GM04504 (cell line): ENCODE measurements around the gene DOCK9.

Experiments used
- DNase-seq: peaks from one replicate; pipeline ENCODE4 v3.0.0-alpha.2; 2012; ENCODE audit warnings: low read depth

DOCK9 gene

DNA sequence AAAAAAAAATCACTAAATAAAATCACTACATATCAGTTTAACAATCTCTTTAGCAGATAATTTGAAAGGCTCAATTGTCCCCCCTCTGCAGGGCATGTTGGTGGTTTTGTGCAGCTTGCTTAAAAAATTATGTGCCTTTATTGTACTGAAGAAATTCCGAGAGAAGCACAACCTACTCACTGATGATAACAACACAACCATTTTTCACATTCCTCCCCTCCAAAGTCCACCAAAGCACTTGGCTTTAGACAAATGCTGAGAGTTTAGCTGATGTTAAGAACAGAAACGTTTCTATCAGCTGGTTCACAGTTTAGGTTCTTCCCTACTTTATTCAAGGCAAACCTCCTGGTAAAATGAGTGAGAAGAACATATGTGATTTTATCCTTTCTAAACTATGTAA is 923 bp downstream of the DOCK9 start:
- no peak for DNase-seq

DNA sequence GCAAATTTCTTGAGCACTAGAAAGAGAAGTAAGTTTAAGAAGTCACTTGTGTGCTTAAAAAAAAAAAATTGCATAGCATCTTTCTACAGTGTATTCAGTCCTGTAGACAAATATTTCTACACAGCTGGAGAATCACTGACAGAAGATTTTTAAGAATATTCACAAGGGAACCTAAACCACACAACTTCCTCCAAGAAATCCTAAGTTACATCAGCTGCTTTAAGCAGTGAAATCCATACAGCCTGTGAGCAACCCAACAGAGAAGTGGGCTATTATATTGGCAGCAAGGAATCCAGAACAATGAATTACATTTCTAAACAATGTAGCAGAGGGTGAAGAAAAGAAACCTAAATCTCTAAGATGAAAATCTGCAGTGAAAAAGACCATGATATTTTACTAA is 1.5 kb downstream of the DOCK9 start:
- peak; percentile 21 for DNase-seq

DNA sequence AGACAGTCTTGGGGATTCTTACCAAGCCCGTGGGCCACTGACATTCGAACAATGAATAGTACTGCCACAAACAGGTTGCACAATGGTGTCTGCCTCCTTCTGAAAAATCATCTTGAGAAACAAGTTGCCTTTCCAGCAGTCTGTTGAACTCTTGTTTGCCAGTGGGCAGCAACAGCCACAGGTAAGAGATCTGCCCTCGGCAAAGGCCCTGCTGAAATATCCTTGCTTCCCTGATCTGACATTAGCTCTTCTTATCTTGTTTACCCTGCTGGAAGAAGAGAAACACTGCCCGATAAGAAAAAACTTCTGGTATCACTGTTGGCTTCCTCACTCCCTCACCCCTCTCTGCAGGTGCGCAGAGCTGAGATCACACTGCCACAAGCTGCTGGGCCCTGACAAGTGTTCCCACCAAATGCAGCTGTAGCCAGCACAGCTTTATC is 2.0 kb downstream of the DOCK9 start:
- no peak for DNase-seq

GRCh38 chr13:98974053-98974452 is 3.8 kb downstream of the DOCK9 start:
- DNase-seq, result no peak

DNA sequence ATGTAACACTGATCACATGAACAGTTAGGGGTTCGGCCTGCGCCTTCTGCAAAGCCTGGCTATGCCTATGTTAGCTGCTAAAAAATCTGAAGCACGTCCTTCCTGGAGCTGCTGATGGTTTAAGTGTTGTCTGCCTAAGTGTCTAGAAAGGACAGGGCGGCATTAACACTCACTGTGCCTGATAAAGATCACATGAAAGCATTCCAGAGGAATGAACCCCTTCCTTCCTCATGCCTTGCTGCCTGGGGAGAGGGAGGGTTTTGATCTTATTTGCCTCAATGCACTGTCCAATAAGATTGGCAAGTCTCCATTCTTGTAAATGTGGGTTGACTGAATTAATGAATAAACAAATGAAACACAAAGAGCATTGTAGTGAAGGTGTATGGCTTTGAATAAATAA is 5.2 kb downstream of the DOCK9 start:
- DNase-seq, result peak; percentile 15

- DNase-seq, result no peak
Observed at GRCh38 chr13:98972059-98972458, 5.8 kb downstream of the DOCK9 start.

GRCh38 chr13:98970330-98970729 is 7.5 kb downstream of the DOCK9 start:
- no peak for DNase-seq

- no peak for DNase-seq
Observed at GRCh38 chr13:98967491-98967890, 10.4 kb downstream of the DOCK9 start.

DNA sequence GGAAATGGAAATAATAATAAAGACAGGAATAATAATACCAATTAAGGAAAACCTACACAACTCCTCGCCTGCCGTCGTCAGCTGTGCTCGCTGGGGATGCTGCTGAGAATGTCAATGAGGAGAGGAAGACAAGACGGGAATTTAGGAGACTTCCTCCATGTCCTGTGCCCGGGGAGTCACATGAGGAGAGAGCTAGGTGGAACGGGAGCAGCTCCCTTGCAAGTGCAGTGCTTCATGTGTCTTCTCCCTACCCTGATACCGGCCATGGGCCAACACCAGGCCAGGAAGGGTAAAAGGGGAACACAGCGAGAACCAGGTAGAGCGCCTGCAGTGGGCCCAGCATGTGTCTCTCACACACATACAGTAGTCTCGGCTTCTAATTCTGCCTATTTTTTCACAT is 11.8 kb downstream of the DOCK9 start:
- DNase-seq, result no peak

- no peak for DNase-seq
Observed at GRCh38 chr13:98965325-98965724, 12.5 kb downstream of the DOCK9 start.

GRCh38 chr13:98963917-98964316 is 13.9 kb downstream of the DOCK9 start:
- no peak for DNase-seq

GRCh38 chr13:98962901-98963590 is 14.8 kb downstream of the DOCK9 start:
- no peak for DNase-seq

DNA sequence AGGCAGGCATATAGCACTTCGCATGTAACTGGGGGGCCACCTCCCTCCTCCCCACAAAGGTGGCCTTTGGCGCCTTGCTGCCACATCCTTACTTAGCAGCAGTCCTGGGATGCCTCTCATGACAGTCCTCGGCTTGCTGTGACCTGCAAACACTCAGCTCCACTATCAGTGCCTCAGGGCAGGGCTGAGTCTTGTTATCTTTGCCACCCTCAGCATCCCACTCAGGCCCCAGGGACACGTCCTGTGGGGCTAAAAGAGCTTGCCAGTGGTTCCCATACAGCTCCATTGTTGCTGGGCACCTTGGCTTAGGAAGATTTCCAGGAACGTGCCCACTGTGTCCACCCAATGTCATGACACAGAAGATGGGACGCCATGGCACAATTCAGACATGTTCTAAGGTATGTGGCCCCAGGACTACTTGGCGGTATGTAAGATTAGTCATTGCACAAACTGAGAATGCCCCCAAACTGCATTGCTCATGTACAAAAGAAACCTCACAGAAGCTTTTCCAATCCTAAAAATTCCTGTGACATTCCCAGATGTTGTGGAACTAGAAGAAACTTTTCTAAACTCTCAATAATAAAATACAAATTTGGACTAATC is 16.3 kb downstream of the DOCK9 start:
- no peak for DNase-seq

GRCh38 chr13:98960606-98961502 is 17.0 kb downstream of the DOCK9 start:
- DNase-seq, result no peak

DNA sequence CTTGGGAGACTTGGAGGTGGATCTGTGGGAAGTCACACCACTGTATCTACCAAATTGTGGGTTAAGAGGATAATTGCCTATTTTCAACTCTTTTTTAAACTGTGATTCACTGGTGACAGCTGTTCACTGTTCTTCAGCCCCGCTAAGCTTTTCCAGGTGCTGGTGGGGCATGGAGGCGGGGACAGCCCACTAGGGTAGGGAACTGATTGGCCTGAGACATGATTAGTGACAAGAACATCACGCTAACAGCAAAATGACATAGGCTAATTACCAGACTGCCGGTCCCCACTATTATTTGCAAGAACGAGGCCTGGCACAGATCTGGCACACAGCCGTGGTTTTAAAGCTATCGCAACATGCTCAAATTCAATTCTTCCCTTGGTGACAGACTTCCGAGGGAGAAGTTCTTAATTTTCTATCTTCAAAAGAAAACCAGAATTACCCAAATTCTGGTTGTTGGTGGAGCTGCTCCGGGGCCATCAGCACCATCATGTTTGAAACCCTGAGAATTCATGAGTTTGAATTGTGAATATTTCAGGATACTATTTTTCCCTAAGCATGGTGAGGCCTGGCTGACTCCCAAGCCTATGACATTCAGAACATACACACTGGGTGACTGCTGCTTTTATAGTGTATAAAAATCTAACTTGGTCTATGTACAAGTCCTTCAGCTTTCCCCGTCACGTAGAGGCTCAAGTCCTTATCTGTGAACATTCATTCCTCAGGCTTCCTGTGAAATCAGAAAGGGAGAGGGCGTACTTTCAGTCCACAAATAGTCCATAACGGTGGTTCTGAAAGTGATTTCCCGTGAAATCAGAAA is 17.9 kb downstream of the DOCK9 start:
- no peak for DNase-seq

DNA sequence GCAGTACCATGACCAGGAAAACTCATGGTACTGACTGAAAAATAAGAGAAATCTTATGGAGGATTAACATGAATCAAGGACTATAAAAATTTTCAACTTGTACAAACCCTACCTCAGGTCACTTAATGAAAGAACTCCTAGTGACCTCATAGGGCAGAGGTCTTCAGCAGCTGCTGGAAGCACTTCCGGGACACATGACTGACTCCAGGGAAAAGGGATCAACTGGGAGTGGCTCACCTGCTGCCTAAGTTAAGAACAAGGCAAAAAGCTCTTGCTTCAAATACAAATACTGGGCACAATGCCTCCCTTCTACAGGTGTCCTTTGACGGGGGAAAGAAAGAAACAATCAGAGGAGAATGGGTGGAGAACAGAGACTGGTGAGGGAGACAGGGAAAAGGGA is 18.6 kb downstream of the DOCK9 start:
- DNase-seq, result no peak

DNA sequence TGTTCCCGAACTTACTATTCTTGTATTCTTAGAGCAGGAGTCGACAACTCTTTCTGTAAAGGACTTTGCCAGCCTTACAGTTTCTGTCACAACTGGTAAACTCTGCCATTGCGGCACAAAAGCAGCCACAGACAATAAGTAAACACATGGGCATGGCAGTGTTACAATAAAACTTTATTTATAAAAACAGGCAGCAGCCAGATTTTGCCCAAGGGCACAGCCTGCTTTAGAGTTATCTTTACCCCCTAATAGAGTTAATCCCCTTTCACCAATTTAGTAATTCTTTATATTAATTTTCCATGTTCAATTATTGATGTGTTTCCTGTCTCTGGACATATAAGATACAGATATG is 19.4 kb downstream of the DOCK9 start:
- no peak for DNase-seq

DNA sequence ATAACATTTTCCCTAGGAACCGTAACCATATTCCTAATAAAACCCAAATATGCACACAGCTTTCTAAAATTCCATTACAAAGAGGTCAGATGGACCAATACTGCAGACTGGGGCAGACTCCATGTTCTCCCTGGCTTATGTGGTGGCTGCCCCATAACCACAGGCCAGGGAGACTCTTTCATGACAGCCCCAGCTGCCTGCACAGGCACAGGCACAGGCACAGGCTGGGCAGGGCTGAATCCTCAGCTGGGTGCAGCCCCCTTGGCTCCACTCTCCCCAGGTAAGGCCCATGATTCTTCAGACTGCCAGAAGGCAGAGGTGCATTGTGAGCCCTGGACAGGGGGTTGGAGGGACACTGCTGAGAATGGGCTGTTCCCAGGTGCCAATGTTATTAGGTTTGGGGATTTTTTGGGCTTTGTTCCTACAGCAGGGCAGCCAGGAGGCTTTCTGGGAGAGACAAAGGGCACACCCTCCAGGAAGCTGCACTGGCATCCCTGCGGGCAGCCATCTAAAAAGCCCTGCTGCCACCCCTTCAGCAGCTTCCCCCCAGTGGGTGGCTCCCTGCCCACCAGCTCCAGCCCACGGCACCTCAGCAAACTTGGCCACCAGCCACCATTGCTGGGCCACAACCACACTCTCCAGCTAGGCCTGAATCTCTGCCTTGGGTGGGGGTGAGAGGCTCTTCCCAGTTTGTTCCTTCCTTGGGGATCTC is 20.0 kb downstream of the DOCK9 start:
- no peak for DNase-seq

DNA sequence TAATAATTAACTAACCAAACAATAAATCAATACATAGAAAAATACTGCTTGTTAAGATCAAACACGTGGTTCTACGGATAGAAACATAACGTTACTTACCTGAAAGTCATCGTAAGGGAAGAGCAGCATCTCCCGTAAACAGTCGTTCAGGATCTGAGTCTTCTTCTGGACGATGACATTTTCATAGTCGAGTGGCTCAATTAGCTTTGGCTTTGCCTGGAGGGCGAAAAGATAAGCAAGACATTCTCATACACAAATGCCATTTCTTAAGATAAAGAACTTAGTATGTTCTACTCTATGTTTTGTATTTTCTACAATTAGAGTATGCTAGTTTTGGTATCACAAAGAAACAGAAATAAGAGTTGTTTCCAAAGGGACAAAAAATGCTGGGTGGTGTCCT is 22.5 kb downstream of the DOCK9 start:
- no peak for DNase-seq

GRCh38 chr13:98954313-98954712 is 23.6 kb downstream of the DOCK9 start:
- no peak for DNase-seq

GRCh38 chr13:98951266-98951665 is 26.6 kb downstream of the DOCK9 start:
- no peak for DNase-seq

DNA sequence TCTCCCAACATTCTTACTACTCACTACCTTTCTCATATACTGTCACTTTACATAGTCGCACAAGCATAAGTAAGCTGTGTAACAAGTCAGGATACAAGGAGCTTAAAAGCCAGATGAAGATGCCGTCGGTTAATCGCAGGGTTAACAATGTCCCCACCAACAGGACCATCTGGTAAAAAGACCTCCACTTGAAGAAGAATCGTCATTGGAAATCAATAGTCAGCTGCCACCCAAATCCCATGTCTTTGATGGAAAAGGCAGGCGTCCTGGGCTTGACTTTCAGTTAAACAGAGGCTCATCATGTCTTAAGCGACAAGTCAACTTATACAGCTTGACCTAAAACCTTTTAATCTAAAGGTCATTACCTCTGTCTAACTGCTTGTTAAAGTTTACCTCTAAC is 27.2 kb downstream of the DOCK9 start:
- no peak for DNase-seq
